Gastrocnemius medialis (tissue), 4 donors: ENCODE data around the gene MOCS3. TPM values are rescaled to one million over a fixed set of nuclear protein-coding genes. Genes with fewer than 3 reads are reported as not detected.

Experiments
- ATAC-seq, 2 donors: fragments of 150-250 bp; one replicate each; pipeline ENCODE4 v1.9.1; 2016
- DNase-seq, 2 donors: peaks; one replicate each; pipeline ENCODE4 v3.0.0-alpha.2; 2019
- H3K27ac ChIP-seq, 4 donors: fragments of 200-600 bp; sonication (generic); 1 replicate in 1 of 4; 2 replicates in 3 of 4; pipeline ENCODE4 v1.5.1; 2016 to 2018; ENCODE audit warnings: mild to moderate bottlenecking in 2 of 4, moderate library complexity in 1 of 4
- H3K27me3 ChIP-seq, 3 donors: fragments of 200-600 bp; sonication (generic) in 2 of 3; 1 replicate in 1 of 3; 2 replicates in 2 of 3; pipeline versions ENCODE4 v1.5.1 to v1.6.0; 2016 to 2019; ENCODE audit warnings: mild to moderate bottlenecking in 1 of 3, moderate library complexity in 1 of 3
- H3K36me3 ChIP-seq, 2 donors: fragments of 200-600 bp; sonication (generic) in 1 of 2; one replicate each; pipeline ENCODE4 v1.5.1; 2017 to 2018
- H3K4me1 ChIP-seq, 2 donors: fragments of 200-600 bp; sonication (generic) in 1 of 2; one replicate each; pipeline ENCODE4 v1.5.1; 2016 to 2017; ENCODE audit warnings: mild to moderate bottlenecking in 2 of 2
- H3K4me3 ChIP-seq, 4 donors: fragments of 200-600 bp; sonication (generic) in 3 of 4; 1 replicate in 1 of 4; 2 replicates in 3 of 4; pipeline ENCODE4 v1.5.1; 2016 to 2019; ENCODE audit warnings: mild to moderate bottlenecking in 2 of 4
- H3K9me3 ChIP-seq, 3 donors: fragments of 200-600 bp; sonication (generic) in 2 of 3; 1 replicate in 1 of 3; 2 replicates in 2 of 3; pipeline ENCODE4 v1.5.1; 2016 to 2019
- CTCF ChIP-seq, 5 experiments: fragments of 450-650 bp in 3 of 5; fragments of 200-600 bp in 2 of 5; sonication (generic) in 2 of 5; IDR thresholded peaks in 4 of 5; conservative IDR thresholded peaks in 1 of 5; 1 replicate in 4 of 5; 2 replicates in 1 of 5; pipeline ENCODE4 v1.5.1; 2016 to 2019; ENCODE audit warnings: antibody characterized with exemption in 5 of 5, mild to moderate bottlenecking in 3 of 5, moderate library complexity in 3 of 5
- POLR2A ChIP-seq, 2 donors: fragments of 450-650 bp; IDR thresholded peaks; one replicate each; pipeline ENCODE4 v1.6.1; 2017; ENCODE audit warnings: antibody characterized with exemption in 2 of 2, mild to moderate bottlenecking in 2 of 2, moderate library complexity in 2 of 2
- in situ Hi-C, 4 donors: fragments of 200-750 bp; cut with MboI; loops; one replicate each; pipeline versions ENCODE4 v1.15.0 to v1.8.0; 2017; ENCODE audit warnings: low sequenced_read_pairs in 4 of 4
- intact Hi-C: fragments of 100-400 bp; cut with DNase I; formaldehyde crosslinking; loops from one replicate; pipeline ENCODE4 v1.15.1; 2023; ENCODE audit warnings: low total_unique reads
- total RNA-seq, 4 donors: library from RNA; depleted of rRNA; stranded (reverse); fragments of >200 nt; gene quantifications; one replicate each; pipeline versions ENCODE4 v1.1.0 to v1.2.3, GENCODE V29; 2016

Gene MOCS3
- total RNA-seq, 4 donors from 2014 or later: 3.1 to 5.7 (median 4.7) TPM

GRCh38 chr20:50959543-50960126, 1.0 kb downstream of the MOCS3 start:
- DNase-seq (no peak), ATAC-seq (no peak)
- Histone ChIP-seq H3K27me3 (no peaks in the 10 kb centered on the region), H3K4me3 (peak overlapping the region; percentile 77 to 99 (median 90)), H3K9me3 (no peaks in the 10 kb centered on the region), H3K4me1 (peaks cover 46 to 54% of the 10 kb centered on the region in 2 donors), H3K36me3 (peaks cover 0 to 16% of the 10 kb centered on the region in 2 donors), H3K27ac (peak overlapping the region; percentile 88 to 98 (median 92))
- no peak for TF ChIP-seq CTCF (IDR thresholded peaks at IDR 0.05 in 4 of 5, conservative IDR thresholded peaks at IDR 0.05 in 1 of 5)
- no peak for TF ChIP-seq POLR2A (IDR thresholded peaks at IDR 0.05)
- in situ Hi-C loops (no loop called here), intact Hi-C loops (loop anchor here (1.0 to 5.0 kb wide), 2 partner anchors 42 to 165 kb away; no protein-coding TSS in a partner anchor)

- Histone ChIP-seq H3K4me3 (no peak overlapping the region), H3K27me3 (no peaks in the 10 kb centered on the region), H3K36me3 (no peaks in the 10 kb centered on the region), H3K27ac (no peak overlapping the region), H3K9me3 (no peaks in the 10 kb centered on the region), H3K4me1 (no peaks in the 10 kb centered on the region)
- intact Hi-C loops: no loop called here
- ATAC-seq (no peak), DNase-seq (no peak)
- in situ Hi-C loops: no loop called here
- TF ChIP-seq CTCF (IDR thresholded peaks at IDR 0.05 in 4 of 5, conservative IDR thresholded peaks at IDR 0.05 in 1 of 5) (no peak), POLR2A (IDR thresholded peaks at IDR 0.05) (no peak)
Measured at GRCh38 chr20:50967586-50967985, 9.0 kb downstream of the MOCS3 start.

GRCh38 chr20:50968289-50968688, 9.7 kb downstream of the MOCS3 start:
- in situ Hi-C loops (no loop called here), intact Hi-C loops (no loop called here)
- no peak overlapping the region for H3K27ac ChIP-seq
- H3K27me3 ChIP-seq: no peaks in the 10 kb centered on the region
- no peaks in the 10 kb centered on the region for H3K36me3 ChIP-seq
- ATAC-seq: no peak
- DNase-seq: no peak
- TF ChIP-seq CTCF (IDR thresholded peaks at IDR 0.05 in 4 of 5, conservative IDR thresholded peaks at IDR 0.05 in 1 of 5): no peak
- TF ChIP-seq POLR2A (IDR thresholded peaks at IDR 0.05): no peak
- no peaks in the 10 kb centered on the region for H3K9me3 ChIP-seq
- H3K4me3 ChIP-seq: no peak overlapping the region
- no peaks in the 10 kb centered on the region for H3K4me1 ChIP-seq

- H3K27me3 ChIP-seq: no peaks in the 10 kb centered on the region
- H3K4me3 ChIP-seq: no peak overlapping the region
- in situ Hi-C loops (no loop called here), intact Hi-C loops (no loop called here)
- H3K9me3 ChIP-seq: no peaks in the 10 kb centered on the region
- no peaks in the 10 kb centered on the region for H3K36me3 ChIP-seq
- no peak for DNase-seq
- ATAC-seq: no peak
- no peak for TF ChIP-seq POLR2A (IDR thresholded peaks at IDR 0.05)
- no peak for TF ChIP-seq CTCF (IDR thresholded peaks at IDR 0.05 in 4 of 5, conservative IDR thresholded peaks at IDR 0.05 in 1 of 5)
- H3K27ac ChIP-seq: no peak overlapping the region
- H3K4me1 ChIP-seq: no peaks in the 10 kb centered on the region
Measured at GRCh38 chr20:50969435-50969834, 10.8 kb downstream of the MOCS3 start.

GRCh38 chr20:50969912-50970311, 11.3 kb downstream of the MOCS3 start:
- Histone ChIP-seq H3K4me1 (no peaks in the 10 kb centered on the region), H3K36me3 (no peaks in the 10 kb centered on the region), H3K27me3 (no peaks in the 10 kb centered on the region), H3K4me3 (no peak overlapping the region), H3K27ac (no peak overlapping the region), H3K9me3 (no peaks in the 10 kb centered on the region)
- no peak for TF ChIP-seq CTCF (IDR thresholded peaks at IDR 0.05 in 4 of 5, conservative IDR thresholded peaks at IDR 0.05 in 1 of 5)
- TF ChIP-seq POLR2A (IDR thresholded peaks at IDR 0.05): no peak
- ATAC-seq (no peak), DNase-seq (no peak)
- intact Hi-C loops: no loop called here
- in situ Hi-C loops: no loop called here
